CD4-positive, alpha-beta T cell treated with Interleukin-21 for 1 hour (primary cell): Measurements from ENCODE around the gene NPR1.
"Not testable (repeated sequence)": the region's sequence is repeated elsewhere in the genome, so short reads cannot be mapped to it uniquely, and the experiment has no call there.

Experiments
- DNase-seq: peaks from one replicate; pipeline ENCODE4 v3.0.0-alpha.2; 2020

The NPR1 gene

DNA sequence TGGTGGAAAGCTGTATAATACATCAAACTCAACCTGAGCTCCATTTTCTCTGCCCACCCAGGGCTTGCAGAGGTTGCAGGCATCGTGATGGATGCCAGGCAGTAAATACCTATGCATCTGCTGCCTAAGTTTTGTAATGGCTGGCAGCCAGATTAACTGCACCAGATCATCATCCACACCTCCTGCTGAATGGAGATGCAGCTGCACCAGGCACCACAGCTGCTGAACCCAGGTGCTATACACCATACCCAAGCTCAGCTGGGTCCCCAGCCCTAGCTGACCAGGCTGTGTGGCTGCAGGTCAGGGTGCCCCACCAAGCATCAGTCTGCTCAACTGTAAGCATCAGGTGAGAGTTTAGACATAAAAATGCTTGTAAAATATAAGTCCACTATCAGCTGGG, 26.7 kb upstream of the NPR1 start:
- DNase-seq: no peak

DNA sequence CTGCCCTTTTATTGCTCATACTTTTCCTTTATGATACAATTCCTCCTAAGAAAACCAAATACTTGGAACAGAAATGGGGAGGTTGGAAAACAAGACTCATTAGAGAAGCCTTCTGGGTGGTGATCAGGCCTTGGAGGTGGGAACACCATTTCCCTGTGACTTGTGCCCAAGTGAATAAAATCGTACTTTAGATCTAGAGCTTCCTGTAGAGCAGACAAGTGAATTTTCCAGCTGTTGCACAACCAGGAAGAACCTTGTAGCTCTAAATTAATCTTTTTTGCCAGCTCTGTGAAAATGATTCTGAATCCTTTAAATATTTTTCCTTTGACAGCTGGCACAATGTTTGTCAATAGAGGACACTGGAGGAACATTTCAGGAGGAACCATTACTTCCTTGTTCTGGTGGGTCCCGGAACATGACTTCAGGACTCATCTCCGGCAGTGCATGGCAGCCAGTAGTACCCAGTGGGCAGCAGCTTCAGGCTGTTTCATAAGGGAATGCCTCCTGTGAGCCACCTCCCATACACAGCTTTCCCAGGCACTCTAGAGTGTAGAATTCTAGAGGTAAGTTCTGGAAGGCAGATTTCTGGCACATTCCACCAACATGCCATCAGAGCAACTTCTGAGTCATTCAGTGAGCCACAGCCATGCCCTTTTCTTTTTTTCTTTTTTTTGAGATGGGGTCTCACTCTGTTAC, 25.5 kb upstream of the NPR1 start:
- DNase-seq: no peak

DNA sequence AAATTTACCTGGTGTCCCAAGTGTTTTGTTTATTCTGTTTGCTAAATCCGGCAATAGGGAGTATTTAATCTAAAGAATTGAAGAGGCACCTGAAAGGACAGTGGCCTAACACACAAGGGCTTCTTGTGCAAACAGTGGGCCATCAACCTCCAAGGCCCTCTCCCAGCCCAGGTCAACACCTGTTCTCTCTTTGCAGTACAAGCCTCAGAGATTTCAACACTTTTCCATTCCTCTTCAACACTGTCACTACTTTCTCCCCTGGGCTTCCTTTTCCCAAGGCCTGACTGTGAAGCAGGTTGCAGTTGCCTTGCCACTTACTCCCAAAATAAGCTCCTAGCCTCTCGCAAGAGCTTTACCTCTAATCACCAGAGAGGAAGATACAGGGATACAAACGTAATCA, 23.2 kb upstream of the NPR1 start:
- no peak for DNase-seq

DNA sequence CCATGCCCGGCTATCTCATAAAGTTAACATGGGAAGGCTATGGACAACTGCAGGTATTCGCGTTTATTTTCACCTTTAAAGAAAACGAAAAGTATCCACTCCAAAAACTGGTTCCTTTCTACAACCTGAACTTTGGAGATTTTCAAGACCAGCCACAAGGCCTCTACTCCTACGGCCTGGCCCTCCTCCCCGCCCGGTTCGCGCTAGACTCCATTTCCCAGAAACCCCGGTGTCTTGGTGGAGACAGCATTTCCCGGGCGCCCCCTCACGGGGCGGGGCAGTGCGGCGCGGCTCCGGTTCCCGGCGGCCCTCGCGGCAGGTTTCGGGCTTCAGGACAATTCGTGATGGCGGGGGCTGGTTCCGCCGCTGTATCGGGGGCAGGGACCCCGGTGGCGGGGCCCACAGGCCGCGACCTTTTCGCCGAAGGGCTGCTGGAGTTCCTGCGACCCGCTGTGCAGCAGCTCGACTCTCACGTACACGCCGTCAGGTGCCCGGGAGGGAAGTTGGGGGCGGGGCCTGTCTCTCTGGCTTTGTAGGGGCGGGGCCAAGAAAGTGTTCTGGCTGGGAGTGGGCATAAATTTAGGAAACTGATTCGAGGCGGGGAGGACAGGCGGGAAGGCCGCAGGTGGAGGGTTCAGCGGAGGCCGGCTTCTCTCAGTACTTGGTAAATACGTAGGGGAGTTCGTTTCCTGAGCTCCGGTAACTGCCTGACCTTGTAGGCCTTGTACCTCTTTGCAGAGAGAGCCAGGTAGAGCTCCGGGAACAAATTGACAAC, 19.9 kb upstream of the NPR1 start, which contains the start of gene SNAPIN:
Gene SNAPIN (plus strand): TSS at position 304 of the 775 bp plus-strand sequence. CDS start 41 bp downstream, at position 345.
- peak; percentile 92 for DNase-seq

DNA sequence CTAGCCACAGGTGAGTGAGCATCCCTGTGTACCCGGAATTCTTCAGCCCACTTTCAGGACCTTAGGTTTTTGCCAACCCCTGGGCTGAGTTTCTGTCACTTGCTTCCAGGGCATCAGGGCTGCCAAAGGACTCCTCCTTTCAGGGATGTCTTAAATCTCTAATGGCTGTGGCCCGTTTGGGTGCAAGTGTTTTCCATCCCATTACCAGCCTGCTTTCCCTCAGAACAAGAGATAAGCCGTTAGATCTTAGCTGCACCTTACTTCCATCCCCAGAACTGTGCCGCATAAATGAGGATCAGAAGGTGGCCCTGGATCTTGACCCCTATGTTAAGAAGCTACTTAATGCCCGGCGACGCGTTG, 19.3 kb upstream of the NPR1 start:
- DNase-seq: no peak

DNA sequence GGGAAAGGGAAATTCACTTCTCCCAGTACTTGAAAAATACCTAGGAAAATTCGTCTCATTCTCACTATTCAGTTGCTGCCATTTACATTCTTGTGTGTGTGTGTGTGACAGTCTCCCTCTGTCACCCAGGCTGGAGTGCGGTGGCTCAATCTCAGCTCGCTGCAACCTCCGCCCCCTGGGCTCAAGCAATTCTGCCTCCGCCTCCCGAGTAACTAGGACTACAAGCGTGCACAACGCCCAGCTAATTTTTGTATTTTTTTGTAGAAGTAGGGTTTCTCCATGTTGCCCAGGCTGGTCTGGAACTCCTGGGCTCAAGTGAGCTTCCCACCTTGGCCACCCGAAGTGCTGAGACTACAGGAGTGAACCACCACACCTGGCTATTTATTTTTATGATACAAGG, 18.8 kb upstream of the NPR1 start:
- DNase-seq: no peak

DNA sequence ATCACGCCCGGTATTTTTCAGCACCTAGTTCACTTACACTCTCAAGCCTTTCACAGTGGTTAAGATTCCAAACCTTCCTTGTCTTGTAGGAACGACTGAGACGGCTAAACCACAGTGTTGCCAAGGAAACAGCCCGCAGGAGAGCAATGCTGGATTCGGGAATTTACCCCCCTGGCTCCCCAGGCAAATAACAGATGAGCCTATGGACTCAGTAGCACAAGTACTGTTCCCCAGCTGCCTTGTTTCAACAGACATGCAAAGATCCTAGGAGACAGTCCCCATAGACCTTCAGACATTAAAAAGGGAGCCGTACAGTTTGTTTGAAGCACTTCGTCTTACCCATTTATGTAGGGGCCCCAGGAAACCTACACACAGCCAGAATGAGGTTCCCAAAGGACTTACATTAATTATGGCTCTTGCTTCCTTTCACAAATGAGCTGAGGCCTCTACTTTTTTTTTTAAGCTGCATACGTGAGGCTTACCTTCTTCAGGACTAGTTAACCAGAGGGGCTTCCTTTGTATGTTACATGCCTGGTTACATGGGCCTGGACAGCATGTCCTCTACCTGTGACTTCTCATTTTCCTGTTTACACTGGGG, 17.3 kb upstream of the NPR1 start:
- DNase-seq: no peak

DNA sequence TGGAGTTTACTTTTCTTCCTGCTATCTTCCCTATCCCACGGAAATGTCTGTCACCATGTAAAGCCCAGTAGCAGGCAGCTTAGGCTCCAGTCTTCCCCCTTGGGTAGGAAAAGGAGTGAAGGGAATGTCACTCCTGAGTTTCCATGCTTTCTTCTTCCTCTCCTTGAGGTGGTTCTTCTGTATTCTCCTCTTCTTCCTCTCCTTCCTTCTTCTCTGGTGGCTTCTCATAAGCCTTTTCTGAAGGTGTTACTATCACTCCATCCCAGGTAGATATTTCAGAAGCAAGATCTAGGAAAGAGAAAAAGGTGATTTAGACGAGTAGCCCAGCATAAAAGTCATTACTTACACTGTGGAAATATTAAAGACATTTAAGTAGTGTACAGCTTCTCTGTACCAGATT, 16.2 kb upstream of the NPR1 start:
- no peak for DNase-seq

DNA sequence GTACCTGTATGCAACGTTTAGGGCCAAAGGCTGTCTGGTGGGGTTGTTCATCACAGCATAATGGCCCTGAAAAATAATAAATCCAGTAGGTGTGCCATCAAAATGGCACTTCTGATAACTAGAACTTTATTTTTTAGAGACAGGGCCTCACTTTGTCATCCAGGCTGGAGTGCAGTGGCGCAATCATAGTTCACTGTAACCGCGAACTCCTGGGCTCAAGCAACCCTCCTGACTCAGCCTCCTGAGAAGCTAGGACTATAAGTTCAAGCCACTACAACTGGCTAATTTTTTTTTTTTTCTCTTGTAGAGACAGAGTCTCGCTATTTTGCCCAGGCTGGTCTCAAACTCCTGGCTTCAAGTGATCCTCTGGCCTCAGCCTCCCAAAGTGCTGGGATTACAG, 15.3 kb upstream of the NPR1 start:
- DNase-seq: no peak

DNA sequence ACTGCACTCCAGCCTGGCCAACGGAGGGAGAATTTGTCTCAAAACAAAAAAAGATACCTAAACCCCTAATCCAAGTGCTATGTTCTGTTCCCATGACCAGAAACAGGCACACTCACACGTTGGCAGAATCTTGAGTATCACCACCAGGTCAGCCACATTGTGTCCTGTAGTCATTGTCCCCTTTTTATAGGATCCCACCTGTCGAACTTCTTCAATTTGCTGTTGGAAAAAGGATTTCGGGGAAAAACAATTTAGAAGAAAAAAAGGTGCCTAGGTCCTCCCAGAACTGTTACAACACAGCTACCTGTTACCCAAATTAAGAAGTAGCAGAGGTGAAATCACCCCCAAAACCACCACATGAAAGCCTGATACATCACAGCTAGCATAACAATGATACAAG, 11.0 kb upstream of the NPR1 start:
- no peak for DNase-seq

DNA sequence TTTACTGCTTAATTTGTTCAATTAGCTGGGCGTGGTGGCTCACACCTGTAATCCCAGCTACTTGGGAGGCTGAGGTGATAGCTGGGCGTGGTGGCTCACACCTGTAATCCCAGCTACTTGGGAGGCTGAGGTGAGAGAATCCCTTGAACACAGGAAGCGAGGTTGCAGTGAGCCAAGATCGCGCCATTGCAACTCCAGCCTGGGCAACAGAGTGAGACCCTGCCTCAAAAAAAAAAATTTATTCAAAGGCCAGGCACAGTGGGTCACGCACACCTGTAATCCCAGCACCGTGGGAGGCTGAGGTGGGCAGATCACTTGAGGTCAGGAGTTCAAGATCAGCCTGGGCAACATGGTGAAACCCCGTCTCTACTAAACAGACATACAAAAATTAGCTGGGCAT, 9.8 kb upstream of the NPR1 start:
- DNase-seq: not testable (repeated sequence)

DNA sequence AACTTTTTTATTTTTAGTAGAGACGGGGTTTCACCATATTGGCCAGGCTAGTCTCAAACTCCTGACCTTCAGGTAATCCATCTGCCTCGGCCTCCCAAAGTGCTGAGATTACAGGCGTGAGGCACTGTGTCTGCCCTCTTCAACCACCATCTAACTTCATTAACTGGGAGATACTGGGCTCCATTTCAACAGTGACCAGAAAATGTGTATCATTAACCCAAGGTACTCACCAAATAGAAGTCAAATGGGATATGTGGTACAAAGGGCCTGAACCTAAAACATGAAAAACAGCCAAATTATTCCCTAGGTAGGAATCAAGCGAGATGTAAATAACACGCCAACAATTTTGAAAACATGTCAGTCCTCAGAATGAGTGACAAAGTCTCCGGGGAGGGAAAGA, 8.9 kb upstream of the NPR1 start:
- no peak for DNase-seq

DNA sequence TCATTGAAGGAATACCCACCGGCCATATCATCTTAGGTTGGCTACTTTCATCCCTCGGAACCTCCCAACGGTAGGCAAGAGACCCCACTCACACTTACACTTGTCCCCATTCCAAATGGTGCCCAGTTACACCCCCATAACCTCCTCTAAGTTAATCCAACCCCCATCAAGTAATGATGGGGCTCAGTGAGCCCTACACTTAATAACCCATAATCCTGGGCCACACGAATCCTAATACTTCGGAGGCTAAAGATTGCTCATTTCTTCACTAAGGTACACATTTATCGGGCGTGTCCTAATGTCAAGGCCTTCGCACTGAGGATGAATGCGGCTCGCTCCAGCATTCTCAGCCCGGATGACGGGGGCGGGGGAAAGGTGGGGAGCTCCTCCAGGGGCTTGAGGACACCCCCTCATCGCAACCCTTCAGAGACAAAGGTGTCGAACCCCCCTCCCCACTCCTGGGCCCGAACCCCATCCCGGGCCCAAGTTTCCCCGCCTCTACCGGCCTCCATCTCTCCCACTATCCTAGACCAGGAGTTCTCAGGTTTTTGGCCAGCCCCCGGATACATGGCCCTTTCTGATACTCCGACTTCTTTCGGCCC, 8.1 kb upstream of the NPR1 start:
- DNase-seq: no peak

DNA sequence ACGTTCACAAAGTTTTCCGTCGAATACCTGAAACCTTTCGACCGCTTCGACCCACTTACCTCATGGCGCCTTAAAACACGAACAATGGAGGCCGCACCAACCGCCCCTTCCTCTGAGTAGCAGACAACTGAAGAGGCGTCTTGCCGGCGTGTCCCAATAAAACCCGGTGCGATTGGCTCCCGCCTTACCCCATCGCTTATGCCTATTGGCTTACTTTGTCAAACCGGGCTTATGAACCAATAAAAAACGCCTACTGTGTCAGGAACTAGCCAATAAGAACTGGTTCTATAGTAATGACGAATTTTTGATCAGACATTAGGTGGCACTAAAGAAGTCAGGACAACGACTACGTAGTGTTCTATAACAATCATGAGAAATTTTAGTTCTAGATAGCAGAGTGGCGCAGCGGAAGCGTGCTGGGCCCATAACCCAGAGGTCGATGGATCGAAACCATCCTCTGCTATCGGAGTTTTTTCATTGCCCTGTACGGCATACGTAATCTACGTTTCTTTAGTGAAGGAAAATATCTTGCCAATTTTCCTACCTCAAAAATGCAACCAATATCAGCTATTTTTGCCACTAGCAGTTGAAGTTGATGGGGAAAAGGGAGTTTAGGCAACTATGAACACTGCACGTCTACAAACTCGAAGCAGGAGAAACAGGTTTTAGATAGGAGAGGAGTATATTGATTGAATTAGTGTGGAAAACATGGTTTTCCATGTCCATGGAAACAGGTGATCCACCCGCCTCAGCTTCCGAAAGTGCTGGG, 7.4 kb upstream of the NPR1 start, which contains the start of gene ILF2:
Gene ILF2 (minus strand): TSS at position 135 of the 769 bp plus-strand sequence. CDS start 71 bp downstream, at position 64.
- DNase-seq: peak; percentile 99

DNA sequence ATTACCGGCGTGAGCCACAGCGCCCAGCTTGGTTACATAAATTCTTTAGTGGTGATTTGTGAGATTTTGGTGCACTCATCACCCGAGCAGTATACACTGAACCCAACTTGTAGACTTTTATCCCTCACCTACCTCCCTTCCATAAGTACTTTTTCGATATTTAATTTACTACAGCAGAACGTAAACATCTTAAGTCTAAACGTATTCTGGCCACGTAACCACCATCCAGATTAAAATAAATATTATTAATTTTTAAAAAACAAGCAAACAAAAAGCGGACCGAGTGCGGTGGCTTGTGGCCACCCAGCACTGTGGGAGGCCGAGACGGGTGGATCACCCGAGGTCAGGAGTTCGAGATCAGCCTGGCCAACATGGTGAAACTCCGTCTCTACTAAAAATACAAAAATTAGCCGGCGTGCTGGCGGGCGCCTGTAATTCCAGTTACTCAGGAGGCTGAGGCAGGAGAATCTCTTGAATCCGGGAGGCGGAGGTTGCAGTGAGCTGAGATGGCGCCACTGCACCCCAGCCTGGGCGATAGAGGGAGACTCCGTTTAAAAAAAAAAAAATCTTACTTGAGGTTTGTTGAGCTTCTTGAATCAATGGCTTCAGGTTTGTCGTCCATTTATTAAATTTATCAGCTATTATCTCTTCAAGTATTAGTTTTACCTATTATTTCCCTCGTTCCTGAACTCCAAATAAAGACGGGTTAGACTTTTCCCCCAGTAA, 6.7 kb upstream of the NPR1 start:
- DNase-seq: peak; percentile 67

DNA sequence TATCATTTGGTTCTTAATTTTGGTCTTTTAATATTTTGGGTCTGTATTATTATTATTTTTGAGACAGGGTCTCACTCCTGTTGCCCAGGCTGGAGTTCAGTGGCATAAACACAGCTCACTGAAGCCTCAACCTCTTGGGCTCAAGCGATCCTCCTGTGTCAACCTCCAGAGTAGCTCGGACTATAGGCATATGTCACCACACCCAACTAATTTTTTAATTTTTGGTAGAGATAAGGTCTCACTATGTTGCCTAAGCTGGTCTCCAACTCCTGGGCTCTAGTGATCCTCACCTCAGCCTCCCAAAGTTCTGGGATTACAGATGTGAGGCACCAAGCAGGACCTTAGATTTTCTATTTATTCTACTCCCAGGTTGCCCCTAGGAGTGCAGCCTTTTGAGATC, 5.0 kb upstream of the NPR1 start:
- DNase-seq: no peak

DNA sequence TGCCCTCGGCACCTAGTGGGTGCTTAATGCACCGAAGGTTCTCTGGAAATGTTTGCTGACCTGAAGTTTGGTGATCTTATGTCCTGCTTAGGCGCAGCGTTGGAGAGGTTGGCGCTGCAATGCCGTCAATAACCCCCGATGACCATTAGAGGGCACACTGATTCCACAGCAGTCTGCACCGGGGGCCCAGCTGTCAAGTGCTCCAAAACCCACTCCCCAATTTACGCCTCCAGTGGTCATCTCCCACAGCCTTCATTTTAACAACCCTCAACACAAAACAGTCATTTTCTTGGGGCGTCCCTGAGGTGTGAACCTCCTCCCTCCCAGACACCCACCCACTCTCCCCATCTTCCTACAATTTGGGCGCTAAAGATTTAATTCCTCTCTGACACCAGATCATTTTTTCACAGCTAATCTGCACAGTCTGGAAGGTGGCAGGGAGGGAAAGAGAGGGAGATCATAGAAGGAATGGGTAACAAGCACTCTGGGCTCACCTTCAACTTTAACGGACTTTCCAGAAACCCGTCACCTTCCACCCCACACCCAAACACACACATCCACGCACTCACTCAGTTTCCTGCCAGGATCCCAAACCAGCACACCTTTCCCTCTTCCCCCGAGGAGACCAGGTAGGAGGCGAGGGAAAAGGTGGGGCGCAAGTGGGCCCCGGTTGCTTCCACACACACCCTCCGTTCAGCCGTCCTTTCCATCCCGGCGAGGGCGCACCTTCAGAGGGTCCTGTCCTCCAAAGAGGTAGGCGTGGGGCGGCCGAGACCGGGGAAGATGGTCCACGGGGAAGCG, 570 bp upstream of the NPR1 start:
- DNase-seq: peak; percentile 55

DNA sequence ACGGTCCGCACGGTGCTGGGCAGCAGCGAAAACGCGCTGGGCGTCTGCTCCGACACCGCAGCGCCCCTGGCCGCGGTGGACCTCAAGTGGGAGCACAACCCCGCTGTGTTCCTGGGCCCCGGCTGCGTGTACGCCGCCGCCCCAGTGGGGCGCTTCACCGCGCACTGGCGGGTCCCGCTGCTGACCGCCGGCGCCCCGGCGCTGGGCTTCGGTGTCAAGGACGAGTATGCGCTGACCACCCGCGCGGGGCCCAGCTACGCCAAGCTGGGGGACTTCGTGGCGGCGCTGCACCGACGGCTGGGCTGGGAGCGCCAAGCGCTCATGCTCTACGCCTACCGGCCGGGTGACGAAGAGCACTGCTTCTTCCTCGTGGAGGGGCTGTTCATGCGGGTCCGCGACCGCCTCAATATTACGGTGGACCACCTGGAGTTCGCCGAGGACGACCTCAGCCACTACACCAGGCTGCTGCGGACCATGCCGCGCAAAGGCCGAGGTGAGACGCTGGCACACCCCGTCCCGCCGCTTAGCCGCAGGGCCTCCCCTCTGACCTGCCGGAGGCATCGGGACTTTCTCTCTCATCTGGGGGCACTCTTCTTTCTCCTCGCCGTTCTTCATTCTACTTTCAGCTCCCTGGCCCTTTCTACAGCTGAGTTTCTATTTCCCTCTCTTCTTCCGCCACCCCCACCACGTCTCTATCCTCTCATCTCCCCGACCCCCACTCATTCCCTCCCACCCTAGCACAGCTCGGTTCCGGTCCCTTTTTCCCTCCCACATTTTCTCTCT, 1.0 kb downstream of the NPR1 start:
- no peak for DNase-seq

DNA sequence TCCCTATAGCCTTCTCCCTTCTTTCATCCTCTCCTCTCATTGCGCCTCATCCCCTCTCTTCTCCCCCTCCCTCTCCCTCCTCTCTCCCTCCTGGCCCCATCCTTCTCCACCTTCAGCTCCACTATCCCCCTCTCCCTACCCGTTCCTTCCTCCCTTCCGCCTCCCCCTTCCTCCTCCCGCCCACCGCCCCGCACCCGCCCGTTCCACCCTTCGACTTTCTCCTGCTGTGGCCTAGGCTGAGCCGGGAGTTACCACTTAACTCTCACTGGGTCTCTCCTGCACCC, 1.6 kb downstream of the NPR1 start:
- DNase-seq: no peak

DNA sequence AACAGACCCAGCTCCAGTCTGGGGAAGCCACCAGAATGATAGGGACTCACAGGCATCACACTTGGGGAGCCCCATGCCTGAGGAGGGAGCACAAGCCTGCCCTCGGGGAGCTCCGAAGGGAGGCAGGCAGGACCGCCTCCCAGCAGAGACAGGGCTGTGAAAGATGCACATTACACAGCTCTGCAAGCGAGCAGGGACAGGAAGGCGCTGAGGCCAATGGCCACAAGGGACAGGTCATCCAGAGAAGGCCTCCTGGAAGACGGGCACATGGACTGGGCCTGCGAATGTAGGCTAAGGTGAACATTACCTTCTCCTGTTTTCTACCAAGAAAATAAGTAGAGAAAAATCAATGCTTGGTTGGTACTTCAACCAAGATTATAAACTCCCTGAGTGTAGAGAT, 4.2 kb downstream of the NPR1 start:
- DNase-seq: no peak

DNA sequence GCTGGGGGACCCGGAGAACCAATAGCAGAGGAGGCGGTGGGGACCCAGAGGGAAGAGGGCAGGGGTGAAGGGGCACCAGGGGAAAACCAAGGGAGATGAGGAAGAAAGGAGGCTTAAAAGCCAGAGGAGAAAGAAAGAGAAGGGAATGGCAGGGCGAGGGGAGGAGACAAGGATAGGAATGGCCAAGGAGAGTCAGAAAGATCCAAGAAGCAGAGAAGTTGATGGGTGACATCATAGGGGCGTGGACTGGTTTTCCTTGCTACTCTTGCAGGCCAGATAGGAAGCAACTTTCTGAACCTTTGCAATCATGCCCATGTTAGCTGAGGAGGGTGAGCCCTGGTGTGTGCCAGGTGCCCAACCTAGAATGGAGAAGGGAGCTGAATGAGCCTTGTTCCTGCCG, 5.4 kb downstream of the NPR1 start:
- no peak for DNase-seq
